ENCODE measurements around the gene CDC6. TPM values are rescaled to one million over a fixed set of nuclear protein-coding genes. Genes with fewer than 3 reads are reported as not detected.
A peak's percentile ranks its signal among the peaks of the same experiment; 100 is the strongest.

The CDC6 gene
- total RNA-seq, 1 donor from 2014 or later, result 1.2 TPM

- Histone ChIP-seq H3K9me3 (no peaks in the 10 kb centered on the region), H3K4me1 (peaks cover 34 to 53% of the 10 kb centered on the region in 2 donors), H3K27ac (peak overlapping the region; percentile 92 to 94), H3K4me3 (peak overlapping the region; percentile 84 to 91), H3K36me3 (peaks cover 0 to 4% of the 10 kb centered on the region in 2 donors), H3K27me3 (no peaks in the 10 kb centered on the region)
- intact Hi-C loops (cut with DNase I), result no loop called here
- no peak for DNase-seq (ENCODE audit: low spot score in 2 of 2)
- no peak for TF ChIP-seq CTCF (IDR thresholded peaks at IDR 0.05)
Measured at GRCh38 chr17:40344421-40345160, 56.9 kb downstream of the CDC6 start.

- peak overlapping the region; percentile 84 to 91 for H3K4me3 ChIP-seq
- DNase-seq (ENCODE audit: low spot score in 2 of 2), result peak in 1 of 2 donors; percentile 85
- H3K36me3 ChIP-seq, result peaks cover 4 to 10% of the 10 kb centered on the region in 2 donors
- peak overlapping the region; percentile 92 to 94 for H3K27ac ChIP-seq
- H3K9me3 ChIP-seq, result no peaks in the 10 kb centered on the region
- no peak for TF ChIP-seq CTCF (IDR thresholded peaks at IDR 0.05)
- H3K27me3 ChIP-seq, result no peaks in the 10 kb centered on the region
- H3K4me1 ChIP-seq, result peaks cover 34 to 59% of the 10 kb centered on the region in 2 donors
- intact Hi-C loops (cut with DNase I), result no loop called here
Measured at GRCh38 chr17:40345161-40345993, 57.7 kb downstream of the CDC6 start.

- no peak for DNase-seq (ENCODE audit: low spot score in 2 of 2)
- intact Hi-C loops (cut with DNase I), result no loop called here
Measured at GRCh38 chr17:40345994-40346764, 58.5 kb downstream of the CDC6 start.

GRCh38 chr17:40346765-40347158, 59.1 kb downstream of the CDC6 start:
- no peak for DNase-seq (ENCODE audit: low spot score in 2 of 2)
- H3K4me3 ChIP-seq, result peak overlapping the region in 1 of 2 donors; percentile 8
- intact Hi-C loops (cut with DNase I), result no loop called here
- TF ChIP-seq CTCF (IDR thresholded peaks at IDR 0.05), result no peak
- peak overlapping the region; percentile 92 to 94 for H3K27ac ChIP-seq
- peaks cover 29 to 56% of the 10 kb centered on the region in 2 donors for H3K4me1 ChIP-seq
- H3K36me3 ChIP-seq, result peaks cover 10 to 23% of the 10 kb centered on the region in 2 donors
- H3K9me3 ChIP-seq, result no peaks in the 10 kb centered on the region
- no peaks in the 10 kb centered on the region for H3K27me3 ChIP-seq

More at GRCh38 chr17:40345994-40346764, 58.5 kb downstream of the CDC6 start:
- Histone ChIP-seq H3K4me1 (peaks cover 29 to 56% of the 10 kb centered on the region in 2 donors), H3K36me3 (peaks cover 5 to 18% of the 10 kb centered on the region in 2 donors), H3K27ac (peak overlapping the region; percentile 92 to 94), H3K27me3 (no peaks in the 10 kb centered on the region), H3K4me3 (peak overlapping the region; percentile 84 to 91), H3K9me3 (no peaks in the 10 kb centered on the region)
- TF ChIP-seq CTCF (IDR thresholded peaks at IDR 0.05), result no peak

All from ascending aorta (tissue), 2 donors.